Suprapubic skin (tissue), 4 donors: ENCODE measurements around the gene CALD1. TPM values are rescaled to one million over a fixed set of nuclear protein-coding genes. Genes with fewer than 3 reads are reported as not detected.

Source experiments
- DNase-seq, 2 donors: peaks; one replicate each; pipeline ENCODE4 v3.0.0-alpha.2; 2019; ENCODE audit warnings: low spot score in 2 of 2
- H3K27ac ChIP-seq: fragments of 200-600 bp; sonication (generic); one replicate; pipeline ENCODE4 v1.5.1; 2019
- H3K27me3 ChIP-seq: fragments of 200-600 bp; sonication (generic); one replicate; pipeline ENCODE4 v1.5.1; 2019
- H3K36me3 ChIP-seq: fragments of 200-600 bp; sonication (generic); one replicate; pipeline ENCODE4 v1.5.1; 2019
- H3K4me1 ChIP-seq: fragments of 200-600 bp; sonication (generic); one replicate; pipeline ENCODE4 v1.5.1; 2019
- H3K4me3 ChIP-seq: fragments of 200-600 bp; sonication (generic); one replicate; pipeline ENCODE4 v1.5.1; 2019; ENCODE audit warnings: mild to moderate bottlenecking
- H3K9me3 ChIP-seq: fragments of 200-600 bp; sonication (generic); one replicate; pipeline ENCODE4 v1.5.1; 2019
- CTCF ChIP-seq, 2 donors: fragments of 200-600 bp in 1 of 2; fragments of 450-650 bp in 1 of 2; sonication (generic) in 1 of 2; IDR thresholded peaks; one replicate each; pipeline ENCODE4 v1.5.1; 2016 to 2019; ENCODE audit warnings: antibody characterized with exemption in 2 of 2, mild to moderate bottlenecking in 1 of 2, moderate library complexity in 1 of 2
- EP300 ChIP-seq: sonication (generic); formaldehyde crosslinking; IDR thresholded peaks from one replicate; pipeline ENCODE4 v1.6.1; 2017; ENCODE audit warnings: antibody characterized with exemption
- POLR2A ChIP-seq, 2 donors: fragments of 450-650 bp; IDR thresholded peaks; one replicate each; pipeline ENCODE4 v1.6.1; 2017; ENCODE audit warnings: antibody characterized with exemption in 2 of 2, mild to moderate bottlenecking in 2 of 2, moderate library complexity in 2 of 2
- POLR2AphosphoS5 ChIP-seq, 3 donors: sonication (generic); formaldehyde crosslinking; IDR thresholded peaks; one replicate each; pipeline ENCODE4 v1.6.1; 2017; ENCODE audit warnings: antibody characterized with exemption in 3 of 3
- WGBS: methylation state at CpG from one replicate; pipeline ENCODE4 v1.1.5; 2018; 5-methylcytosine and 5-hydroxymethylcytosine counted together
- total RNA-seq, 4 donors: library from RNA; depleted of rRNA; stranded (reverse); fragments of >200 nt; gene quantifications; one replicate each; pipeline ENCODE4 v1.1.0, GENCODE V29; 2016

CALD1 gene
- total RNA-seq, 4 donors from 2014 or later, result 53.6 to 116 (median 83.2) TPM

GRCh38 chr7:134891262-134891695 is 111.8 kb downstream of the CALD1 start:
- TF ChIP-seq EP300, result no peak
- TF ChIP-seq POLR2AphosphoS5 (IDR thresholded peaks at IDR 0.05), result peak in 2 of 3 donors; percentile 62 to 67
- Histone ChIP-seq H3K36me3 (no peaks in the 10 kb centered on the region), H3K4me1 (peaks cover 35% of the 10 kb centered on the region), H3K27ac (peak overlapping the region; percentile 85), H3K27me3 (no peaks in the 10 kb centered on the region), H3K4me3 (peak overlapping the region; percentile 55), H3K9me3 (peaks cover 7% of the 10 kb centered on the region)
- peak; percentile 91 for DNase-seq
- WGBS, result 17% methylated on average over 22 of the region's 22 CpGs

- H3K36me3 ChIP-seq, result no peaks in the 10 kb centered on the region
- peaks cover 8% of the 10 kb centered on the region for H3K9me3 ChIP-seq
- no peak for TF ChIP-seq CTCF (IDR thresholded peaks at IDR 0.05)
- TF ChIP-seq POLR2AphosphoS5 (IDR thresholded peaks at IDR 0.05), result peak in 1 of 3 donors; percentile 60
- TF ChIP-seq POLR2A (IDR thresholded peaks at IDR 0.05), result no peak
- no peak for DNase-seq
- WGBS, result 26% methylated on average over 14 of the region's 14 CpGs
- peak overlapping the region; percentile 85 for H3K27ac ChIP-seq
- no peaks in the 10 kb centered on the region for H3K27me3 ChIP-seq
- H3K4me3 ChIP-seq, result peak overlapping the region; percentile 55
- H3K4me1 ChIP-seq, result peaks cover 28% of the 10 kb centered on the region
Measured at GRCh38 chr7:134891696-134892678, 112.6 kb downstream of the CALD1 start.

GRCh38 chr7:134892963-134893362 is 113.5 kb downstream of the CALD1 start:
- peaks cover 3% of the 10 kb centered on the region for H3K36me3 ChIP-seq
- DNase-seq, result no peak
- TF ChIP-seq EP300 (no peak), POLR2AphosphoS5 (IDR thresholded peaks at IDR 0.05) (no peak), POLR2A (IDR thresholded peaks at IDR 0.05) (no peak), CTCF (IDR thresholded peaks at IDR 0.05) (no peak)
- H3K27ac ChIP-seq, result peak overlapping the region; percentile 85
- peaks cover 8% of the 10 kb centered on the region for H3K9me3 ChIP-seq
- 49% methylated on average over 3 of the region's 3 CpGs for WGBS
- H3K4me3 ChIP-seq, result peak overlapping the region; percentile 55
- H3K4me1 ChIP-seq, result peaks cover 26% of the 10 kb centered on the region
- no peaks in the 10 kb centered on the region for H3K27me3 ChIP-seq

- H3K27me3 ChIP-seq, result no peaks in the 10 kb centered on the region
- DNase-seq, result no peak
- H3K27ac ChIP-seq, result no peak overlapping the region
- WGBS, result 91% methylated on average over 7 of the region's 7 CpGs
- peaks cover 3% of the 10 kb centered on the region for H3K36me3 ChIP-seq
- H3K4me1 ChIP-seq, result peaks cover 33% of the 10 kb centered on the region
- H3K9me3 ChIP-seq, result peaks cover 8% of the 10 kb centered on the region
- H3K4me3 ChIP-seq, result peak overlapping the region; percentile 55
- TF ChIP-seq CTCF (IDR thresholded peaks at IDR 0.05) (no peak), POLR2A (IDR thresholded peaks at IDR 0.05) (no peak), POLR2AphosphoS5 (IDR thresholded peaks at IDR 0.05) (no peak), EP300 (no peak)
Measured at GRCh38 chr7:134893920-134894319, 114.5 kb downstream of the CALD1 start.

- no peak for TF ChIP-seq CTCF (IDR thresholded peaks at IDR 0.05)
- TF ChIP-seq POLR2AphosphoS5 (IDR thresholded peaks at IDR 0.05), result no peak
- TF ChIP-seq POLR2A (IDR thresholded peaks at IDR 0.05), result no peak
- TF ChIP-seq EP300, result no peak
- H3K9me3 ChIP-seq, result peaks cover 8% of the 10 kb centered on the region
- WGBS, result 89% methylated on average over 1 of the region's 1 CpG
- peaks cover 37% of the 10 kb centered on the region for H3K4me1 ChIP-seq
- H3K36me3 ChIP-seq, result peaks cover 3% of the 10 kb centered on the region
- no peak overlapping the region for H3K27ac ChIP-seq
- no peak for DNase-seq
- no peaks in the 10 kb centered on the region for H3K27me3 ChIP-seq
- no peak overlapping the region for H3K4me3 ChIP-seq
Measured at GRCh38 chr7:134894928-134895327, 115.5 kb downstream of the CALD1 start.
